Dedifferentiated amniotic fluid mesenchymal stem cell (primary cell): ENCODE data around the gene WDR1.

Experiments
- DNase-seq: peaks from one replicate; pipeline ENCODE4 v3.0.0-alpha.2; 2016; ENCODE audit errors: extremely low spot score

Gene WDR1

GRCh38 chr4:10099499-10100325 is 16.9 kb downstream of the WDR1 start:
- DNase-seq: no peak

DNA sequence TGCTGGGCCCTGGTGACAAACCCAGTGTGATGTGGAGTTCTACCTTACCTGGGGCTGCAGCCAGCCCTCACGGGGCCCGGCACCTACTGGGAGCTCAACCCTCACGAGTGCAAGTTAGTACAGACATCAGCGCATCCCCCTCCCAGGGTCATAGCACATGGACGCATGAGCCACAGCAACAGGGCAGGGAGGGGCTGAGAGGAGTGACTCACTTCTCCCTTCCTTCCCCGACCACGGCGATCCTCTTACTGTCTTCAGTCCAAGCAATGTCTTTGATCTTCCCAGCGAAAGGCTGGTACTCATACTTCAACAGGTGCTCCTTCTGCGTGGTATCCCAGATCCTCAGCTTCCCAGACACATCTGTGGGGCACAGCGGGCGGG is 17.8 kb downstream of the WDR1 start:
- DNase-seq: no peak

DNA sequence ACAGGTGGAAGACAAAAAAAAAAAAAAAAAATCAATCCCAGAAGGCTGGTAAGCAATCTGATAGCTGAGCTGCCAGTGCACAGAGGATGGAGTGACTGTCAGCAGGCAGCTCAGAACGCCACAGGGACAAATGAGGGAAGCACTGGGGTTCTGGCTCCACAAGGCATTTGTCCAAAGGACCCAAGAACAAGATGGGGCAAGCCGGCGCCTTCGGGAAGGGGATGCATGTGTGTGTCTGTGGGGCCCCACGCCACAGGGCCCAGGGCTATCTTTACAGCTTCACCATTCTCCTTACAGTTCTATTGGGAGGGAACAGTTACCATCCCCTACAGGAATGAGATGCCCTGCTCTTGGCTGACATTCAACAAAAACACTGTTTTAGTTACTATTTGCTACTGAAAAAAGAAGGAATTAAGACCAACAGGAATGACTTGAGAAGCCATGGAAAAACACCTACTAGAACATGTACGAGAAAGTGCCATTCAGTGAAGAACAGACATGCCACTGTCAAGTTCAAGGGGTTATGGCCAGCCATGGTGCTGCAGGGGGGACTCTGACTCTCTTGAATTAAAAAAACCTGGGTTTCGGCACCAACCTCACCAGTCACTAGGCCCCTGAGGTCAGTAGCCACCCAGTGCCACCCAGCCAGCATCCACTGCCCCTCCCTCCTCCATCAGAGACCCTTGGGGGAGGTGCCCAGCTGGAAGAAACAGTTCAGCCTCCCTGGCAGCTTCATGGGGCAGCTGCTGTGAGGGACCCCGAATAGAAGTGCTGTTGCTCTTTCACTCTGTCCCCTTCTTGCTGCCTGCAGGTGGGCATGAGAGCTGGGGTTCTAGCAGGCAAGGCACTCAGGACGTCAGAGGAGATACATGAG is 18.5 kb downstream of the WDR1 start:
- no peak for DNase-seq

GRCh38 chr4:10096978-10097335 is 19.6 kb downstream of the WDR1 start:
- no peak for DNase-seq

DNA sequence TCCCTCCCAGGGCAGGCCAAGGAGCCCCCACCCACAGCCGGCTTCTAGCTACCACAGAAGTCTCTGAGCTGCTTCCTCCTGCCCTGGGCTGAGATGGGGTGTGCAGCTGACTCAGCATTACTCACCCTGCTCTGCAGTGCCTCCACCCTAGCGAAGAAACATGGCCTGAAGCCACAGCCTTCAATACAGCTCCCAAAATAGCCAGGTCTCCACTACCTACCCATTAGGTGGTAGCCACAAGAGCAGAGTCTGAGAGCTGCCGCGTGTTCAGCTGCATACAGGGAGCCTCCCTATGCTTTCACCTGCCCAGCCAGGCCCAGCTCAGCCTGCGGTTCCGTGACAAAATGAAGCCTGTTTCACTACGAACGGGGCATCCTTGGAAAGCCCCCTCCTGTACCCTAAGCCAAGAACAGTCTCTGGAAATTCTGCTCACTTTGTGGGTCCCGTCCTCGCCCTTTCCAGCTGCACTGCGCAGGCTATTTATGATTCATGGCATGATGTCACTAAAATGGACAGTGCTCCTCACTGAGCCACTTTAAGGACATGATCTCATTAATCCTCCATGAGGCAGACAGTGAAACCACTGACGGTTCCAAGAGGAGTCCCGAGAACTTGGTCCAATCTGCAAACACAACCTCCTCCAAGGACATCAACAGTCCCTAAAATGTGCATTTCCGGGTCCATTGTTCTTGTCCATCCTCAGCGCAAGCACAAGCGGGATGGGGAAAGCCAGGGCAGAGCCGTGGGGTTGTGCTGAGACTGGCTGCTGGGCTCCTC is 20.2 kb downstream of the WDR1 start:
- peak; percentile 84 for DNase-seq

DNA sequence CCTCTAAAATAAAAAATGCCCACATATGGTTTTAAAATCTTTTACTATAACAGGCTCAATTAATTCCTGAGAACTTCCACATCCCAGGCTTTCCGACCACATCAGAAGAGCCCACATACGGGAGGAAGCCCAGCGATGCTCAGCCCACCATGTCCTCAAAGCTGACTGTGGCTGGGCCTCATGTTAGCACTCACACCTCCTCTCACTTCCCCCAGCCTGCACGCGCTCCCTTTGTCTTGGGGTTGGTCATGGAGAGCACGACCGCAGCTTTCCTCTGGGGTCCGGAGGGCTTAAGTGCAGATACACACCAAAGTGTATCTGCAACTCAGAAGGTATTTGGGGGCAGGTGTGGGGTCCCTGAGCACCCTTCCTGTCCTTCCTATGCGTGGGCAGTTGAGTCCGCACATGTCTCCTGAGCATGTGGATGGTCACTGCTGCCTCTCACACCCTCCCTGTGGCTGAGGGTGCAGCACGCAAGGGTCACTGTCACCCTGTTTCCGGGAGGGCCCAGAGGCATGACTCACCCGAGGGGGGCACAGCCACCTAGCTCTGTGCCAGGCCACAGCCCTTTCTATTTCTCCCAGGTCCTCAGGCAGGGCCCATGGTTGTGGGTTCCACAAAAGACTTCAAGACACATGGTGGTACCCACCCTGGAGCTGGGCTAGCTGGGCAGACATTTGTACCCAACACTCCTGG is 21.2 kb downstream of the WDR1 start:
- DNase-seq: no peak

DNA sequence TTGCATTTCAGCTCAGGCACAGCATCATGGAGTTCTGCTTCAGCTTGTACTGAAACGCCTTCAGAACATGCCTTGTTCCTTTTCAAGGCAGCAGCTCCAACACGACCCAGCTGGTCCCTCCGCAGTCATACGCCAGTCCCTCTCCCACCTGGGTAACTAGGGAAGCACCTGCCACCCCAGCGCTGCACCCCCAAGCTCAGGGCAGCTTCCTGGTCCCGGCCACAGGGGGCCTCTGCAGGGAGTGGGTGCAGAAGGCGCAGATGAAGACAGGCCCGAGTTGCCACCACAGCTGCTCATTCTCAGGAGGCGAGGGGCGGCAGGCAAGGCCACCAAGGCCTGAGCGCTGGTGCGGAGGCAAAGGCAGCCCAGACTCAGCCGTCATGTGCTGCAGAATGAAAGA is 21.8 kb downstream of the WDR1 start:
- DNase-seq: no peak

DNA sequence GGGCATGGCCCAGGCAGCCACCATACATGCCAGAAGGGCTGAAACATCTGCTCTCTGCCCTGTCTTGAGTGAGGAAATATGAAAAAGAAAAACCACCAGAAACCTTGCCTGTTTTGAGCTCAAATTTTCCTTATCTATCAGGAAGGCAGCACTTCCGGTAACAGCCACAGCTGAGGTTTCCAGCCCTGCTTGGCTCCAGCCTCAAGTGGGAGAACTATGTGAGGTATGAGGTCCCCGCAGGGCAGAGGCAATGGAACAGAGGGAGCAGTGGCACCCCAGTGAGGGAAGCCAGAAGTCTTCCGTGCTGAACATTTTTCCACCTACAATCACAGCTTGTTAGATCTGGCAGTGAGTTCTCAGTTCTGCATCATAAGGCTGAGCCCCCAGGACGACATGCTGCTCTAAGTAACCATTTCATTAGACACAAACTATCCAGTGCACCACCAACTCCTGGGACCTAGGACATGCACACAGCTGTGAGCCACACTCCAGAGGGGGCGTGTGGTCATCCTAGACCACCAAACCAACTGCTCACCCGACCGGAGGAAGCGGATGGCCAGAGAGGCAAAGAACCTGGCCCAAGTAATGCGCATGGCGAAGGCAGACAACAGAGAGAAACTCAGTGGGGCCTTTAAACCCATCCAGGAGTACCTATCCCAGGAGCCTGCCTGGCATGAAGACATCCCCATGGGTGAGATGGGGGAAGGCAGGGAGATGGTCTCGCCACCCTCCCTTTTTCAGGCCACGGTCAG is 22.6 kb downstream of the WDR1 start:
- peak; percentile 91 for DNase-seq

DNA sequence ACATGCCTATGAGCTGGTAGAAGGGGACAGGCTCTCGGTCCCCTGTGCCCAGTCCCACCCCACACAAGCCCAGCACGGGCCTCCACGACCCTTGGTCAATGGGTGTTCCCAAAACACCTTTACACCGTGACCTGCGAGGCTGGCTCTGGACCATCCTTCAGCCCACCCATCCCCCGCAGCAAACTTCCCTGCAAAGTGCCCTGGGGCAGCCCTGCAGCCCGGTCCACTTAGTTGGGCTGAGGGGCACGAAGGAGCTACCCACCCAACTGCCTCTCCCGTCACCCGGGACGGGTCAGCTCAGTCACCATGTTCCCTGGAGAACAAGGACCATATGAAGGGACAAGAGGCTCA is 23.4 kb downstream of the WDR1 start:
- DNase-seq: no peak

DNA sequence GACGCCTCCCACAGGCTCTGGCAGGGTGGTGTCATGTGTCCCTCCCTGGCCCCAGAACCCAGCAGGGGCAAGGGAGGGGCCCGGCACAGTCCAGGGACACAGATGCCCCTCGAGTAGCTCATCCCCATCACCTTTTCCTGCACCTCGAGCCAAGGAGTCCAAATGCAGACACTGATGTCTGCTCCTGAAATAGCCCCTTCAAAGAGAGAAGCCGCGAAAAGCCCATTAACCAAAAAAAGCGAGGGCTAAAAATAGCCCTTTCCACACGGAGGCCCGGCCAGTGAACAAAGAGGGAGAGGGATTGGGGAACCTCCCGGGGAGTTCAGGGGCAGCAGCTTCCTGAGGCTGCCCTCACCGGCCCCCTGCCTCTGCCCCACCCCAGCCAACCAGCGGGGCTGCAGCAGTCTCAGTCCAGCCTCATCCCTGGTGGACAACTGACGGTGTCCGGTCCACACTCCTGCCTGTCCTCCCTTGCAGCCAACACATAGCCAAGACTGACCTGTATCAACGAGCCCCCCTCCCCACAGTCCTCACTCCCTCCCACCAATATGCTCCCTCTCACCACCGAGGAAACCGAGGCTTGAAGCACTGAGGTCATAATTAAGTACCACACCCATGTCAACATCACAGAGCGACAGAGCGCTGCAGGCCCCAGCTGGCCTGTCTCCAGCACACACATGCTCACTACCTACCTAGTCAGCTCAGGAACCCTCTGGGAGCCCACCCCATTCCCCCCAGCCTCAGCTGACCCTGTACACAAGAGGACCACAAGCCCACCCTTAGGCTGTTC is 23.9 kb downstream of the WDR1 start:
- no peak for DNase-seq

DNA sequence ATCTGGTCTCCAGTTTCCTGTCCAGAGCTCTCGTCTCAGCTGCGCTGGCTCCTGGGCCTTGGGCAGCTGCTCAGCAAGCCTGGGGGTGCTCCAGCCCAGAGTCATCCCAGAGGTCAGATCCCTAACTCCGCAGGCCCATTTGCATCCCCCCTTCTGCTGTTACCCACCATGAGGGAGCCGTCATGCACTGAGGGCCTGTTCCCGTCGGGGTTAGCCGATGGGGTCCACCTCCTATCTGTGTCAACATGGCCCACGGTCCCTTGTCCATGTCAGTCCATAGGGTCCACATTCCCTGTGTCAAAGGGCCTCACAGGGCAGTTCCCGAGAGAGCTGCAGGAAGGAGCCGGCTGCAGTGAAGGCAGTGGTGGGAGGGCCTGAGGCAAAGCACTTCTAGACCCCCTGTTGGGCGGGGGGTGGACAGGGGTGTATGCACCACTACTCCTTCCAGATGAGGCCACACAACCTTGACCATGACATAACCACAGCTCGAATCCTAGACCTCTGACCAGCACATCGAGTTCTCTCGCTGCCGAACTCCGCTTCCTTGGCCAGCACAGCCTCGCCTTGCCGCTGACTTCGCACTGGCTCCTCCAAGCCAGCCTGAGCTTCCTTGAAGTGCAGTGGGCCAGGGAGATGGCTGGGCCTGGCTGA is 24.9 kb downstream of the WDR1 start:
- no peak for DNase-seq

- no peak for DNase-seq
These were observed 25.9 kb downstream of the WDR1 start for GRCh38 chr4:10090467-10091250.

DNA sequence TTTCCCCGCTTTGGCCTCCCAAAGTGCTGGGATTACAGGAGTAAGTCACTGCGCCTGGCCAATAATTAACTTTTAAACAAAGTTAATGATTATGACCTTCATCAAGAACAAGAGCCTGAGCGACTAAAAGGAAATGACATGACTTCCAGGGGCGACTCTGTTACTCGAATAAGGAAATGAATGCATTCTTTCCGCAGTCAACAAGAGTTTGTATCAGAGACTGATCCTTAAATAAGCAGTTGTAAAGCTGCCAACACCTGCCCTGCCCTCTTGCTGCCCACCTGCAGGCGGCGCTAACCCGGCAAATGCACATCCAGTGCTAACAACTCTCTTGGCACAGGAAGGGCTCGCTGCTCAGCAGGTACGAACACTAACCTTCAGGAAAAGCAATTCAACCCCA is 27.3 kb downstream of the WDR1 start:
- no peak for DNase-seq

DNA sequence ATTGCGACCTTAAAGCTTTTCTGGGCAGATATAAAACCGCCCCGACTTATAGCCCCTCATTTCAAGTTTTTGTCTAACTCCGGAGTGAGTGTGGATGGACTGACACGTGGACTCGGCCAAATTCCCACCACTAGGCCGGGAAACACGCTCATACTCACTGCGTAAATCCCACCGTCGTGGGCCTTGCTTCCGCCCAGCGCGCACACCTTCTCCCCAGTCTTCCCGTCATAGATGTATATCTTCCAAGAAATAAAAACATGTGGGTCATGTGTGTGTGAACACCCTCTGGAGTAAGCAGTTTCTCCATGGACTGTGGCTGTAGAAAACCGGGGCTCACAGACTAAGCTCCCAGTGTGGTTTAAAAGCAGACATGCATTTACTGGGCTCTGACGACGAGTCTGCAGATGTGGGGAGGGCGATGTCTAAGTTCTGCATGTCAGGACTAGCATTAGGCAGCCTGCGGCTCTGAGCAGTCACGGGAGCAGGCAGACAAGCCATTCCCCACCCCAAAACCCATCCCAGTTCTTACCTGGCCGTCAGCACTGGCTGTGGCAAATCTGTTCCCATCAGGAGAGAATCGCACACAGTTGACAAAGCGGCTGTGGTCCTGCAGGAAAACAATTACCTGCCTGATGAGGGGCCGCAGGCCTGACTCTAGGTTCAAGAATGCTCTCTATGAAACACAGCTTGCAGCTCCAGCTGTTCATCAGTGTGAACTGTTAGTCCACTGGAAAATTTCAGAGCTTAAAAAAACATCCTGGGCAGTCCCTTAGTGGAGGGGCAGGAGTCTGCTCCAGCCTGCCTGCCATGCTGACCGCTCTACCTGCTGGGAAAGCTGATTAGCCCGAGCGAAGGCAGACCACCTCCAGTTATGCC is 28.2 kb downstream of the WDR1 start:
- no peak for DNase-seq

- DNase-seq: no peak
These were observed 29.3 kb downstream of the WDR1 start for GRCh38 chr4:10087152-10087791.

DNA sequence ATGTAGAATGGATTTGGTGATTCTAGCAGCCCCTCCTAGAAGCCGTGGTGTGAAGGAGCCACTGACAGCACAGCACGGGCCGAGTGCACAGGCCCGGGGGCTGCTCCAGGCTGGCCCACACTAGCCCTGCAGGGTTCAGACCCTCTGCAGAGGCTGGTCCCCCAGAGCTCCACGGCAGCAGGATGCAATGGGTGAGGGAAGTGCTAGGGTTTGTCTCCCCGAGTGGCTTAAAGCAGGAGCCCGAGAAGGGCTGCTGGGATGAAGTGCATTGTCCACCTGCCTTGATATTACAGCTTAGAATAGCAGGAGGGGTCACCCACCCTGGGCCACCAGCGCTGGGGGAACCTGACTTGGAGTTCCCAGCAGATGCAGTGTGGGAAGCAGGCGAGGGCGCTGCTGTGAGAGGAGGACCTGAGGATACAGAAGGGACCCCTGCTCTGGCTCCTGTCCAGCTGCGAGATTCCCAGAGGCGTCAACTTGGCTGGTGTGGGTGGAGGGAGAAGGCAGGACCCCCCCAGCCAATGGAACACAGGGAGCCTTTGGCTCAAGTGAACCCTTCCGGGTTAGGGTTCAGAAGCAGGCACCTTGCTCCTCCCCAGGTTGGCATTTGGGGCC is 30.0 kb downstream of the WDR1 start:
- no peak for DNase-seq
